ENCODE data around the gene TUBB4B.
"Not testable (repeated sequence)": the region's sequence is repeated elsewhere in the genome, so short reads cannot be mapped to it uniquely, and the experiment has no call there.

TUBB4B gene

GRCh38 chr9:137236238-137236935 is 4.7 kb upstream of the TUBB4B start:
- DNase-seq (ENCODE audit: low spot score): peak; percentile 87

GRCh38 chr9:137236936-137237421 is 4.1 kb upstream of the TUBB4B start:
- no peak for DNase-seq (ENCODE audit: low spot score)

- no peak for DNase-seq (ENCODE audit: low spot score)
Observed at GRCh38 chr9:137237759-137238726, 3.0 kb upstream of the TUBB4B start.

GRCh38 chr9:137239541-137240200 is 1.4 kb upstream of the TUBB4B start:
- DNase-seq (ENCODE audit: low spot score): not testable (repeated sequence)

GRCh38 chr9:137240318-137240840 is 708 bp upstream of the TUBB4B start:
- DNase-seq (ENCODE audit: low spot score): no peak

GRCh38 chr9:137241490-137242268 is 592 bp downstream of the TUBB4B start:
- DNase-seq (ENCODE audit: low spot score): no peak

GRCh38 chr9:137242269-137243203 is 1.4 kb downstream of the TUBB4B start:
- no peak for DNase-seq (ENCODE audit: low spot score)

GRCh38 chr9:137243266-137243625 is 2.2 kb downstream of the TUBB4B start:
- DNase-seq (ENCODE audit: low spot score): not testable (repeated sequence)

GRCh38 chr9:137243626-137244485 is 2.8 kb downstream of the TUBB4B start:
- no peak for DNase-seq (ENCODE audit: low spot score)

GRCh38 chr9:137244486-137245449 is 3.7 kb downstream of the TUBB4B start:
- DNase-seq (ENCODE audit: low spot score): no peak

- DNase-seq (ENCODE audit: low spot score): no peak
Observed at GRCh38 chr9:137245450-137246421, 4.6 kb downstream of the TUBB4B start.

GRCh38 chr9:137247135-137247915 is 6.2 kb downstream of the TUBB4B start:
- peak; percentile 26 for DNase-seq (ENCODE audit: low spot score)

- peak; percentile 22 for DNase-seq (ENCODE audit: low spot score)
Observed at GRCh38 chr9:137247916-137248175, 6.8 kb downstream of the TUBB4B start.

GRCh38 chr9:137250329-137251193 is 9.5 kb downstream of the TUBB4B start:
- DNase-seq (ENCODE audit: low spot score): no peak

- no peak for DNase-seq (ENCODE audit: low spot score)
Observed at GRCh38 chr9:137251194-137251461, 10.0 kb downstream of the TUBB4B start, which contains the start of gene STPG3. Gene STPG3 (plus strand): TSS chr9:137251286. CDS start chr9:137251287, 1 bp downstream.

Measured in SK-N-DZ (cell line).